Calu3 (cell line): ENCODE results near the gene CNTNAP2. TPM values are rescaled to one million over a fixed set of nuclear protein-coding genes. Genes with fewer than 3 reads are reported as not detected.

Experiments used
- BruUV-seq: library from RNA; stranded (reverse); fragments of 400-500 nt; replicated peaks from 2 replicates; lab custom pipeline; 2021; lab: Mats Ljungman, UMichigan
- CTCF ChIA-PET: fragments of 300-600 bp; sonication (Branson Sonifier 250); formaldehyde crosslinking; loops from one replicate; lab custom pipeline; 2022; ENCODE audit warnings: antibody characterized with exemption; lab: Charles Lee
- DNase-seq: peaks from one replicate; pipeline ENCODE4 v3.0.0; 2022
- H3K27ac Mint-ChIP-seq: one replicate; pipeline ENCODE4 v1.8.0; 2022; ENCODE audit warnings: mixed read lengths; ENCODE audit not compliant: unreplicated experiment
- H3K27me3 Mint-ChIP-seq: one replicate; pipeline ENCODE4 v1.8.0; 2022; ENCODE audit warnings: mixed read lengths; ENCODE audit not compliant: unreplicated experiment
- H3K36me3 Mint-ChIP-seq: one replicate; pipeline ENCODE4 v1.8.0; 2022; ENCODE audit warnings: mild to moderate bottlenecking, moderate library complexity, mixed read lengths; ENCODE audit not compliant: insufficient read depth, unreplicated experiment
- H3K4me1 Mint-ChIP-seq: one replicate; pipeline ENCODE4 v1.8.0; 2022; ENCODE audit warnings: mild to moderate bottlenecking, low read depth, mixed read lengths; ENCODE audit not compliant: unreplicated experiment
- H3K4me3 Mint-ChIP-seq: one replicate; pipeline ENCODE4 v1.8.0; 2022; ENCODE audit warnings: mild to moderate bottlenecking, low read depth, moderate library complexity, mixed read lengths; ENCODE audit not compliant: unreplicated experiment
- H3K9me3 Mint-ChIP-seq: one replicate; pipeline ENCODE4 v1.8.0; 2022; ENCODE audit warnings: low read depth, mixed read lengths; ENCODE audit not compliant: unreplicated experiment
- CTCF ChIP-seq: fragments of 200-600 bp; IDR thresholded peaks from one replicate; pipeline ENCODE4 v1.8.0; 2022; ENCODE audit warnings: antibody characterized with exemption; ENCODE audit not compliant: unreplicated experiment
- intact Hi-C: fragments of 100-400 bp; cut with micrococcal nuclease; formaldehyde crosslinking; loops from one replicate; pipeline ENCODE4 v1.10.0; 2022; ENCODE audit not compliant: unreplicated experiment
- total RNA-seq: library from RNA; stranded (reverse); gene quantifications from 2 replicates; pipeline ENCODE4 v1.2.3, GENCODE V29; 2022

Gene CNTNAP2
- total RNA-seq, 1 experiment from 2014 or later, result 1.1 TPM

GRCh38 chr7:148436571-148436970 is 2320.0 kb downstream of the CNTNAP2 start:
- H3K27ac Mint-ChIP-seq, result no peak overlapping the region
- no peak for DNase-seq

DNA sequence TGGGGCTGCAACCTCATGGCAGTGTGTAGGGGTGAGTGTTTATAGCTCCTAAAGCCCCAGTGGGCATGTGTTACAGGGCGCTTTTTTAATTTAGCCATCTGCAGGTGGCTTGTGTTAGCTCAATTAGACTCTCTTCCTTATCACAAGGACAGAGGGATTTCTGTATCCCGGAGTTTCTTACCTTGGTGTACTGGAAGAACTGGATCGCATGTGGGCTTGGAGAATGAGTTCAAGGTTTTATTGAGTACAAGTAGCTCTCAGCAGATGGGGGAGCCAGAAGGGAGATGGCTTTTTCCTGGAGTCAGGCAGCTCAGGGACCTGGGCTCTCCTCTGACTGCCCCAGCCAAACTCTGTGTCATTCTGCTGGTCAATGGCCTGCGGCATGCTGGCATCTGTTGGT is 2320.4 kb downstream of the CNTNAP2 start:
- no peaks in the 10 kb centered on the region for H3K9me3 Mint-ChIP-seq
- peaks cover 38% of the 10 kb centered on the region for H3K27me3 Mint-ChIP-seq
- BruUV-seq, result no TSS peak
- TF ChIP-seq CTCF, result no peak
- intact Hi-C loops, result no loop called here
- no peaks in the 10 kb centered on the region for H3K4me1 Mint-ChIP-seq
- H3K27ac Mint-ChIP-seq, result no peak overlapping the region
- H3K36me3 Mint-ChIP-seq, result no peaks in the 10 kb centered on the region
- no peak for DNase-seq
- CTCF ChIA-PET, result no interaction called here
- H3K4me3 Mint-ChIP-seq, result no peak overlapping the region

More at GRCh38 chr7:148436571-148436970, 2320.0 kb downstream of the CNTNAP2 start:
- Mint-ChIP-seq H3K27me3 (peaks cover 39% of the 10 kb centered on the region), H3K36me3 (no peaks in the 10 kb centered on the region), H3K9me3 (no peaks in the 10 kb centered on the region), H3K4me3 (no peak overlapping the region), H3K4me1 (no peaks in the 10 kb centered on the region)
- intact Hi-C loops, result no loop called here
- TF ChIP-seq CTCF, result no peak
- BruUV-seq, result no TSS peak
- CTCF ChIA-PET, result no interaction called here

- CTCF ChIA-PET, result no interaction called here
- Mint-ChIP-seq H3K27me3 (peaks cover 14% of the 10 kb centered on the region), H3K4me3 (no peak overlapping the region), H3K9me3 (no peaks in the 10 kb centered on the region), H3K27ac (no peak overlapping the region), H3K4me1 (no peaks in the 10 kb centered on the region), H3K36me3 (no peaks in the 10 kb centered on the region)
- TF ChIP-seq CTCF, result no peak
- intact Hi-C loops, result no loop called here
- DNase-seq, result no peak
- no TSS peak for BruUV-seq
Measured at GRCh38 chr7:148442141-148442655, 2325.6 kb downstream of the CNTNAP2 start.

DNA sequence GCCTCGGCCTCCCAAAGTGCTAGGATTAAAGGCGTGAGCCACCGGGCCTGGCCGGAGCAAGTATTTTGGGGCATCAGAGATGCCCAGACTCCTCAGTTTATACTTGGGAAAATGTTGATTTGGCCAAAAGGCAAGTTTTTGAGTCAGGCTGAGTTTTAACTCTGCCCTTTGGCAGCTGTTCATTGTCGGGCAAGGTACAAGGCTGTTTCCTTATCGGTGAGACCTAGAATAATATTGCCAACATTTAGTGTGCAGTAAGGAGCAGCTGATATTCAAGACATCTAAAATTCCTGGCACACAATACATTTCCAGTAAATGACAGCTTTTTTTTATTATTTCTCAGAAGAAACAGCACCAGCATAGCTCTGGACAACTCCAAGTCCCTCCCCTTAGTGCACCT is 2326.3 kb downstream of the CNTNAP2 start:
- Mint-ChIP-seq H3K4me3 (no peak overlapping the region), H3K9me3 (no peaks in the 10 kb centered on the region), H3K4me1 (no peaks in the 10 kb centered on the region), H3K27ac (no peak overlapping the region), H3K36me3 (no peaks in the 10 kb centered on the region), H3K27me3 (peaks cover 6% of the 10 kb centered on the region)
- no peak for DNase-seq
- intact Hi-C loops, result no loop called here
- CTCF ChIA-PET, result interaction anchor here (0.6 kb wide), 1 partner anchor 14 kb away, joined by 5 read pairs; no protein-coding TSS in a partner anchor
- no TSS peak for BruUV-seq
- no peak for TF ChIP-seq CTCF
